NCI-H524 treated with DMSO at 0.1 percent for 48 hours (cell line): ENCODE measurements around the gene RNF225.
A peak's percentile ranks its signal among the peaks of the same experiment; 100 is the strongest.
"Not testable (repeated sequence)": the region's sequence is repeated elsewhere in the genome, so short reads cannot be mapped to it uniquely, and the experiment has no call there.

Experiments
- DNase-seq: peaks from one replicate; lab custom pipeline; 2025; lab: John Stamatoyannopoulos, UW

The RNF225 gene

DNA sequence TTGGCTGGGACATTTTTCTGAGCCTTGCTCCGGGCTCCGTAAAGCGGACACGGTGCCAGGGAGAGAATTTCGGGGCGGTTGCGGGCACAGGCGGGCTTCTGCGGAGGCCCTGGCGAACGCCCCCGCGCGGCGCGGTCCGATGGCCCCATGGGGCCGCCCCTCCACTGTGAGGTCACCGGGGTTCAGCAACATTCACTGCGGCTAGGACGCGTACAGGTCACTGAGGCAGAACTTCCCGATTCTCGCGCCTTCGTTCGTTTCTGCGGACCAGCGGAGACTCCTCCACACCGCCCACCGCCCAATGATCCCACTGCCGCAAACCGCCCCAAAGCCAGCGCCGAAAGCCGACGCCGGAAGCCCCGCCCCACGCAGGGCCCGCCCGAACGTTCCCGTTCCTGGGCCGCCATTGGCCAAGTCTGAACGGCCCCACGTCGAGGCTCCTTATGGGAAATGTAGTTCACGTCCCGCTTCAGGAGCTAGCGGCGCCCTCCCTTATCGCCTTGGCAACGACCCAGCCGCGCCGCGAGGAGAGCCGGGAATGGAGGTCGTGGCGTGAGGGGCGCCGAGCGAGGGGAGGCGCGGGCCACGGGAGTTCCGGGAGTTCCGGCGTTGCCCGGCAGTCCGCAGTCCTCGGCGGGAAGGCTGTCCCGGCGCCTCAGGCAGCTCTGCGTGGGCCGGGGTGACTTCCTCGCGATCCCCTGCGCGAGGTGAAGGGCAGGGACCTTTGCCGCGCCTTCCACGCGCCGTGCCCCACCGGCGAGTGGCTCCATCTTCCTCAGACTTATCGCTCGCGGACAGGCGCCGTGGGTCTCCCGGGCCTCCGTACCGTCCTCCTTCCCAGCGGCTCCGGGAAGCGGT is 12.9 kb downstream of the RNF225 start, which contains the start of gene ZNF584:
Gene ZNF584 (plus strand): TSS at position 498 of the 858 bp plus-strand sequence. CDS start 499 bp downstream, outside the sequence.
- peak; percentile 89 for DNase-seq

DNA sequence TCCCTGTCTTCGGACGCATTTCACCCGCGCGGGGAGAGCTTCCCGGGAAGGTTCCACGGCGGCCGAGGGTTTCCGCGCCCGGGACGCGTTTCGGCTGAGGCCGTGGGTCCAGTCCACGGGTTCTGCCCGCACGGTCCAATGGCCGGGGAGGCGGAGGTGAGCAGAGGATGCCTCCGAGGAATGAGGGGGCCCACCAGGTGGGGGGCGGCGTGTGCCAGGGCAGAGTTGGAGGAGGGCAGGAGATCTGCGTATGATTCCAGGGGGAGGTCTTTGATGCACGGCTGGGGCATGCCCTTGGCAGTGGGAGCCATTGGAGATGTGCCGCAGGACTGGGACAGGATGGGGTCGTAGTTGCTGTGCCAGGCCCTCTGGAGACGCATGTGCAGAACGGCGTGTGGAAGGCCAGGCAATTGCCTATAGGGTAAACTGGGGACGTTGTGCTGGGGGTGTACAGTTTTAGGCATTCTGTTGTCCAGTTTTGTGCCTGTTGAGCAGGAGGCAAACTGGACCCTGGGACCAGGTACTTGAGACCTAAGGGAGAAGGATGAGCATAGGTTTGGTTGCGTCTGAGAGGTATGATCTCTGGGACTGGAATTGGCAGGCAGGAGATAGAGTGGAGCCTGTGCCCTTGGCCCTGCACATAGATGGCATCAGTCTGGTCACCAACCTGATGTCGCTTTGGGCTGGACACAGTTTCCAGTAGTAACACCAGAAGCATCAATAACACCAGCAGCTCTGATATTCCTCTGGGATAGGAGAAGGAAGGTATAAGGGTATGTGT is 13.7 kb downstream of the RNF225 start:
- no peak for DNase-seq

DNA sequence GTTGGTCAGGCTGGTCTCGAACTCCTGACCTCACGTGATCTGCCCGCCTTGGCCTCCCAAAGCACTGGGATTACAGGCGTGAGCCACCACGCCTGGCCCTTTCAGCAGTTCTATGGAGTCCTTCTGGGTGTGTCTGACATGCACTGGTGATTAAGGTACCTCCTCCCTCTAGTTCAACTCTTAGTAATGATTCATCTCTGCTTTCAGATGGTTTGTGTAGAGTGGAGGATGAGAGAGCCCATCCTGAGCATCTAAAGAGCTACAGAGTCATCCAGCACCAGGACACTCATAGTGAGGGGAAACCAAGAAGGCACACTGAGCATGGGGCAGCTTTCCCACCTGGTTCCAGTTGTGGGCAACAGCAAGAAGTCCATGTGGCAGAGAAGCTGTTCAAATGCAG is 21.1 kb downstream of the RNF225 start:
- no peak for DNase-seq

DNA sequence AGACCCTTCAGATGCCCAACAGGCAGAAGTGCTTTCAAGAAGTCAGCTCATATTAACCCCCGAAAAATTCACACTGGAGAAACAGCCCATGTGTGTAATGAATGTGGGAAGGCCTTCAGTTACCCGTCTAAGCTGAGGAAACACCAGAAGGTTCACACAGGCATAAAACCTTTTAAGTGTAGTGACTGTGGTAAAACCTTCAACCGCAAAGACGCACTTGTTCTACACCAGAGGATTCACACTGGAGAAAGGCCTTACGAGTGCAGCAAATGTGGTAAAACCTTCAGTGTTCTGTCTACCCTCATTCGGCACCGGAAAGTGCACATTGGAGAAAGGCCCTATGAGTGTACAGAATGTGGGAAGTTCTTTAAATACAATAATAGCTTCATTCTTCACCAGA is 21.6 kb downstream of the RNF225 start:
- no peak for DNase-seq

DNA sequence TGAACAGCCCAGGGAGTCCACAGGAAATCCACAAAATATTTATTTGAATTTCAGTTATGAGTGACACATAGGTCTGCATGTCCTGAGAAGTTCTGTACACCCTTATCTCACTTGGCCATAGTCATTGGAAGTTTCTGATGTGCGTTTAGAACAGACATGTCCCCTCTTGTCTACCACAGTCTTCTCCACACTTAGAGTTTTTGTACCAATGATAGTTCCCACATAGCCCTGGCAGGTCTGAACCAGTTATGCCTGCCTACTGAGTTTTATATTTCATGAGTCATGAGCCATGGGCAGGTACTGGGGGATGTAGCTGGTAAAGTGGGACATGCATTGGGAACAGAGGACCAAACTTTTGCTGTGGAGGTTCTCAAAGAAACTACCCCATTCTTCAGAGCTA is 33.2 kb downstream of the RNF225 start:
- no peak for DNase-seq

DNA sequence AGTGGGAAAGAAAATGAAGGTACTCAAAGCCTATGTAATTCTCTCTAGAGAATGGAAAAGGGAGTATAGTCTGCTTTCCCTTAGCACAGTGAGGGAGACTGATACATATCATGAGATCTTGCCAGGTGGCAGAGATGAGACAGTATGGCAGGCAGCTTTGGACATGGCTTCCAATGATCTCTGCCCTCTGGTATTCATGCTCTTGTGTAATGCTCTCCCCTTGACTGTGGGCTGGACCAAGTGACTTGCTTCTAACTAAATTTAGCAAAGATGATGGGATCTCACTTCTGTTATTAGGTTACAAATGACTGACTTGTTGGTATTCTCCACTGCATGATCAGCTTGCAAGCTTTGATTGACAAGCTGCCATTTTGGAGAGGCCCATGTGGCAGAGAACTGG is 34.3 kb downstream of the RNF225 start:
- no peak for DNase-seq

DNA sequence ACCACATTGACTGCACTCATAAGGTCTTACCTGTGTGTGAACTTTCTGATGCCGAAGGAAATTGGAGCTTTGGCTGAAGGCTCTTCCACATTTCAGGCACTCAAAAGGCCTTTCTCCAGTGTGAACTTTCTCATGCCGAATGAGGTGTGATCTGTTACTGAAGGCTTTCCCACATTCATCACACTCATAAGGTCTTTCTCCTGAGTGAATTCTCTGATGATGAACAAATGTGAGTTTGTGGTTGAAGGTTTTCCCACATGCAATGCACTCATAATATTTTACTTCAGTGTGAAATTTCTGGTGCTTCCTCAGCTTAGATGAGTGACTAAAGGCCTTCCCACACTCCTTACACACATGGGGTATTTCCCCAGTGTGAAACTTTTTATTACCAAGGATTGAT is 38.8 kb downstream of the RNF225 start:
- no peak for DNase-seq

DNA sequence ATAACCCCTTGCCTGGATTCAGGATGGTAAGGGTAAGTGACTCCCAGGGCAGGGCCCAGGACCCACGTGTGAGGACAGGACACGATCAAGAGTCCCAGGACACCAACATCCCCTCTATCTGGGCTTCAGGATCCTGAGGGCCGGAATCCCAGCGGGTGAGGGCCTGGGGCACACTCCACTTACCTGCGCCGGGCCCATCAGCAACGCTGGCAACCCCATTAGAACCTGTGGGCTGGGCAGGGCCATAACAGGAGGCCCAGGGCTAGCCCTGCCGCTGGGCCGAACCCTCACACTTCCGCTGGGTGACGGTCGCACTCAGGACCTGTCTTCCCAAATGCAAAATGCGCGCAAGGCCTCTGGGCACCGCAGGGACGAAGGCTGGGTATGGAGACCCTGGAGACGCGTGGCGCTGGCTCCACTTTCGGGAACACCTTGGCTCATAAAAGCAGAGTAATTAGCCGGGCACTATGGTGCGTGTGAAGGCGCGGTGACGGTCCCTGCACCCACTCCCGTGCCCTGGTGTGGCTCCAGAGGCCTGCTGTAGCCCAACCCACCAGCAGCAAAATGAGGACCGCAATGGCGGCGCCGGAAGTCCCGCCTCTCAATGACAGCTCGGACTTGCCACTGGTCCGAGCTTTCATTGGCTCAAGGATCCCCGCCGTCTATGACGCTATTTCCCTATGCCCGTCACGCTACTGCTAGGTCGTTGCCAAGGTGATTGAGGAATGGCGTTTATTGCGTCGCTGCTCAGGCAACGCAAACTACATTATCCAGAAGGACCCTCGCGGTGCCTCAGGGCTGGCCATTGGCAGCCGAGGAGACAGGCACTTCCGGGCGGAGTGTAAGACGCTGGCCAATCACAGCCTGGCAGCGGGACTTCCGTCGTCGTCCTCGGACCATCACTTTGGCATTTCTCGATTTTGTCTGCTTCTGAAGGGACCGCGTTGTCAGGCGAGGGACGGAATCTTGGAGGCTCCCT is 44.4 kb downstream of the RNF225 start, which contains the start of gene ZNF132:
Gene ZNF132 (minus strand): TSS at position 578 of the 979 bp plus-strand sequence. CDS start 332 bp downstream, at position 246.
- DNase-seq, result peak; percentile 99

DNA sequence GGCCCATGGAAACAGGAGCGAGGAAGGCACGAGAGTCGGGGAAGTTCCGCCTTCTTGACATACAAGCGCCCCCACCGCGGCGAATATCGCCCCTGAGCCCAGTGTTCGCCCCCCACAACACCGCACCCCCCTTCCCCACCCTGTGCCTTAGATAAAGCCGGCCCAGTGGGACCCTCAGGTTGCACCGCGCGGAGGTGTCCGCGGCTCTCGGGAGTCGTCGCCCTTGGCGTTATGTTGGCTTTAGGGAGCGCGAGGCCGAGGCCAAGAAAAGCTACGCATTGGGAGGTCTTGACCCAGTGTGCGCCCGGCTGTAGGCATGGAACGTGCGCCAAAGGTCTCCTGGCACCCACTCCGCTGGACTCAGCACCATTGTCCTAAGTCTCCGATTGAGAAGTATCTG is 45.1 kb downstream of the RNF225 start:
- DNase-seq, result no peak

DNA sequence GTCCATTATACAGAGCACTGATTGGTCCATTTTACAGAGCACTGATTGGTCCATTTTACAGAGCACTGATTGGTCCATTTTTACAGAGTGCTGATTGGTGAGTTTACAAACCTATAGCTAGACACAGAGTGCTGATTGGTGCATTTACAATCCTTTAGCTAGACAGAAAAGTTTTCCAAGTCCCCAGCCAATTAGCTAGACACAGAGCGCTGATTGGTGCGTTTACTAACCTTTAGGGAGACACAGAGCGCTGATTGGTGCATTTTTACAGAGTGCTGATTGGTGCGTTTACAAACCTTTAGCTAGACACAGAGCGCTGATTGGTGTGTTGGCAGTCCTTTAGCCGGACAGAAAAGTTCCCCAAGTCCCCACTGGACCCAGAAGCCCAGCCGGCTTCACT is 47.5 kb downstream of the RNF225 start:
- DNase-seq, result not testable (repeated sequence)
